HepG2 (cell line): Measurements from ENCODE around the gene RFX2. TPM values are rescaled to one million over a fixed set of nuclear protein-coding genes. Genes with fewer than 3 reads are reported as not detected.

Source experiments
- ARID5B ChIP-seq: IDR thresholded peaks from 2 replicates; pipeline ENCODE4 v1.4.0; 2020; ENCODE audit warnings: mild to moderate bottlenecking, missing genetic modification reagents
- CEBPG ChIP-seq: IDR thresholded peaks from 2 replicates; pipeline ENCODE4 v1.6.1; 2016
- EP300 ChIP-seq, 3 experiments: sonication (generic) in 1 of 3; formaldehyde crosslinking in 1 of 3; IDR thresholded peaks; 2 replicates each; pipeline versions ENCODE4 v1.5.1 to v1.6.1; 2011 to 2020; ENCODE audit warnings: low read depth in 2 of 3, low read length in 2 of 3, borderline replicate concordance in 1 of 3, improper control_type of control experiment in 1 of 3, mild to moderate bottlenecking in 1 of 3, missing genetic modification reagents in 1 of 3, moderate library complexity in 1 of 3
- FOXC1 ChIP-seq: sonication (generic); formaldehyde crosslinking; IDR thresholded peaks from 2 replicates; pipeline ENCODE4 v1.8.0; 2022; ENCODE audit warnings: mild to moderate bottlenecking, missing genetic modification reagents, borderline replicate concordance
- FOXK1 ChIP-seq: sonication (generic); formaldehyde crosslinking; IDR thresholded peaks from 2 replicates; pipeline ENCODE4 v1.4.0; 2020; ENCODE audit warnings: low read depth, missing genetic modification reagents, borderline replicate concordance
- GPBP1L1 ChIP-seq: sonication (generic); formaldehyde crosslinking; IDR thresholded peaks from 2 replicates; pipeline ENCODE4 v1.5.0; 2020; ENCODE audit warnings: mild to moderate bottlenecking, missing genetic modification reagents
- GPN1 ChIP-seq: sonication (generic); formaldehyde crosslinking; IDR thresholded peaks from 2 replicates; pipeline ENCODE4 v1.5.1; 2020; ENCODE audit warnings: missing genetic modification reagents, borderline replicate concordance
- HOXA9 ChIP-seq: sonication (generic); formaldehyde crosslinking; IDR thresholded peaks from 2 replicates; pipeline ENCODE4 v1.8.1; 2022; ENCODE audit warnings: missing genetic modification reagents, mild to moderate bottlenecking, moderate library complexity, borderline replicate concordance
- KLF16 ChIP-seq, 2 experiments: sonication (generic) in 1 of 2; formaldehyde crosslinking in 1 of 2; IDR thresholded peaks; 2 replicates each; pipeline versions ENCODE4 v1.6.1 to v1.8.0; 2016 to 2023; ENCODE audit warnings: missing genetic modification reagents in 2 of 2, missing compliant biosample characterization in 1 of 2
- MED1 ChIP-seq: sonication (generic); formaldehyde crosslinking; IDR thresholded peaks from 2 replicates; pipeline ENCODE4 v1.4.0; 2020; ENCODE audit warnings: missing genetic modification reagents
- MED8 ChIP-seq: sonication (generic); formaldehyde crosslinking; IDR thresholded peaks from 2 replicates; pipeline ENCODE4 v1.8.1; 2023; ENCODE audit warnings: mild to moderate bottlenecking, missing genetic modification reagents; ENCODE audit not compliant: insufficient replicate concordance
- MNT ChIP-seq: fragments of 450-650 bp; IDR thresholded peaks from 2 replicates; pipeline ENCODE4 v1.6.1; 2016
- MTF2 ChIP-seq: sonication (generic); formaldehyde crosslinking; IDR thresholded peaks from 2 replicates; pipeline ENCODE4 v1.5.0; 2020; ENCODE audit warnings: missing genetic modification reagents, borderline replicate concordance
- MXD4 ChIP-seq: IDR thresholded peaks from 2 replicates; pipeline ENCODE4 v1.6.1; 2016; ENCODE audit warnings: mild to moderate bottlenecking, missing biosample characterization, missing genetic modification reagents
- NBN ChIP-seq: fragments of 450-650 bp; conservative IDR thresholded peaks from 2 replicates; pipeline ENCODE4 v1.6.1; 2017
- TFAP4 ChIP-seq: sonication (generic); IDR thresholded peaks from 2 replicates; pipeline ENCODE4 v1.6.1; 2016; ENCODE audit warnings: low read depth, borderline replicate concordance
- ZFP37 ChIP-seq: sonication (generic); formaldehyde crosslinking; IDR thresholded peaks from 2 replicates; pipeline ENCODE4 v1.4.0; 2020; ENCODE audit warnings: missing genetic modification reagents, borderline replicate concordance
- ZNF614 ChIP-seq: IDR thresholded peaks from 2 replicates; pipeline ENCODE4 v1.6.1; 2018; ENCODE audit warnings: missing biosample characterization, missing genetic modification reagents, inconsistent platforms, borderline replicate concordance
- polyA plus RNA-seq, 8 experiments: library from polyadenylated mRNA; depleted of rRNA in 3 of 8; stranded (reverse) in 7 of 8; unstranded in 1 of 8; fragments of >200 nt; fragmentation: Illumina TruSeq in 4 of 8; extraction: Trizol in 4 of 8; gene quantifications; 2 replicates each; pipeline versions ENCODE4 v1.2.1 to v1.2.3, GENCODE V29; 2011 to 2016; ENCODE audit warnings: low read depth in 4 of 8, missing spikeins in 1 of 8, mixed read lengths in 1 of 8; ENCODE audit not compliant: insufficient read depth in 1 of 8
- total RNA-seq, 5 experiments: library from RNA; depleted of rRNA; stranded (reverse); fragments of >200 nt; fragmentation: Illumina TruSeq; extraction: Trizol; gene quantifications; 2 replicates each; pipeline ENCODE4 v1.2.3, GENCODE V29; 2016; ENCODE audit warnings: low read depth in 1 of 5

RFX2 gene
- total and polyA plus RNA-seq, 2 of the 13 experiments (the other 11 are each of a cell fraction or from before 2014, with no cell fraction given): 2.8 to 3.3 TPM

GRCh38 chr19:5967994-5968430 lies 142.3 kb downstream of the RFX2 start (continued):
- TF ChIP-seq MNT (no peak), GPBP1L1 (no peak), ZFP37 (CRISPR knock-in tag) (0 out of 2 replicates have a peak, but pooled peaks have one; percentile 22), KLF16 (CRISPR knock-in tag; IDR thresholded peaks at IDR 0.05) (peak in 1 of 2 experiments; percentile 11; a peak in 1 of 4 replicates), MED8 (CRISPR knock-in tag) (no peak), MXD4 (CRISPR knock-in tag) (peak; percentile 51; the same call in 1 of the 2 replicates), MED1 (peak; percentile 39; the same call in 1 of the 2 replicates), FOXK1 (CRISPR knock-in tag) (peak; percentile 66; the same call in 1 of the 2 replicates), GPN1 (CRISPR knock-in tag) (no peak), TFAP4 (peak; percentile 86; the same call in 1 of the 2 replicates), EP300 (IDR thresholded peaks at IDR 0.05; ENCODE audit: low read depth in 2 of 2, low read length in 2 of 2) (peak in 1 of 2 experiments; percentile 45; a peak in 1 of 4 replicates), EP300 (CRISPR knock-in tag; IDR thresholded peaks at IDR 0.05; ENCODE audit: borderline replicate concordance) (no peak), FOXC1 (no peak), CEBPG (CRISPR knock-in tag) (peak; percentile 64), NBN (no peak), ZNF614 (CRISPR knock-in tag) (0 out of 2 replicates have a peak, but pooled peaks have one; percentile 9), ARID5B (CRISPR knock-in tag) (peak; percentile 26; the same call in 1 of the 2 replicates), HOXA9 (CRISPR knock-in tag) (no peak), MTF2 (no peak)
